ENCODE measurements around the gene GOLGA6A.
A peak's percentile ranks its signal among the peaks of the same experiment; 100 is the strongest.

GOLGA6A gene

GRCh38 chr15:74041777-74042435 is 40.4 kb downstream of the GOLGA6A start:
- H3K4me3 ChIP-seq (ENCODE audit: low read length in 2 of 2): no peak overlapping the region
- peaks cover 14 to 16% of the 10 kb centered on the region in 2 donors for H3K36me3 ChIP-seq (ENCODE audit: control insufficient read depth in 2 of 2, insufficient read depth in 2 of 2, low read length in 2 of 2)
- no peaks in the 10 kb centered on the region for H3K9me3 ChIP-seq (ENCODE audit: control insufficient read depth in 2 of 2, low read length in 2 of 2)
- no peaks in the 10 kb centered on the region for H3K27me3 ChIP-seq (ENCODE audit: control insufficient read depth in 1 of 2, insufficient read depth in 2 of 2, low read length in 2 of 2)
- H3K4me1 ChIP-seq (ENCODE audit: control insufficient read depth, insufficient read depth, low read length): peaks cover 67% of the 10 kb centered on the region
- H3K9ac ChIP-seq (ENCODE audit: low read length in 2 of 2): no peak overlapping the region
- no peak overlapping the region for H3K27ac ChIP-seq (ENCODE audit: low read length)

GRCh38 chr15:74041311-74041756 is 41.0 kb downstream of the GOLGA6A start:
- Histone ChIP-seq H3K4me3 (ENCODE audit: low read length in 2 of 2) (no peak overlapping the region), H3K9ac (ENCODE audit: low read length in 2 of 2) (no peak overlapping the region), H3K4me1 (ENCODE audit: control insufficient read depth, insufficient read depth, low read length) (peaks cover 71% of the 10 kb centered on the region), H3K27me3 (ENCODE audit: control insufficient read depth in 1 of 2, insufficient read depth in 2 of 2, low read length in 2 of 2) (no peaks in the 10 kb centered on the region), H3K27ac (ENCODE audit: low read length) (peak overlapping the region; percentile 64), H3K9me3 (ENCODE audit: control insufficient read depth in 2 of 2, low read length in 2 of 2) (no peaks in the 10 kb centered on the region), H3K36me3 (ENCODE audit: control insufficient read depth in 2 of 2, insufficient read depth in 2 of 2, low read length in 2 of 2) (peaks cover 16 to 17% of the 10 kb centered on the region in 2 donors)

GRCh38 chr15:74040109-74040850 is 42.1 kb downstream of the GOLGA6A start:
- H3K4me3 ChIP-seq (ENCODE audit: low read length in 2 of 2): no peak overlapping the region
- H3K9ac ChIP-seq (ENCODE audit: low read length in 2 of 2): no peak overlapping the region
- H3K27me3 ChIP-seq (ENCODE audit: control insufficient read depth in 1 of 2, insufficient read depth in 2 of 2, low read length in 2 of 2): no peaks in the 10 kb centered on the region
- H3K36me3 ChIP-seq (ENCODE audit: control insufficient read depth in 2 of 2, insufficient read depth in 2 of 2, low read length in 2 of 2): peaks cover 27% of the 10 kb centered on the region in 2 donors
- H3K27ac ChIP-seq (ENCODE audit: low read length): peak overlapping the region; percentile 64
- no peaks in the 10 kb centered on the region for H3K9me3 ChIP-seq (ENCODE audit: control insufficient read depth in 2 of 2, low read length in 2 of 2)
- H3K4me1 ChIP-seq (ENCODE audit: control insufficient read depth, insufficient read depth, low read length): peaks cover 75% of the 10 kb centered on the region

GRCh38 chr15:74039656-74040010 is 42.7 kb downstream of the GOLGA6A start:
- H3K27me3 ChIP-seq (ENCODE audit: control insufficient read depth in 1 of 2, insufficient read depth in 2 of 2, low read length in 2 of 2): no peaks in the 10 kb centered on the region
- no peaks in the 10 kb centered on the region for H3K9me3 ChIP-seq (ENCODE audit: control insufficient read depth in 2 of 2, low read length in 2 of 2)
- peaks cover 71% of the 10 kb centered on the region for H3K4me1 ChIP-seq (ENCODE audit: control insufficient read depth, insufficient read depth, low read length)
- H3K9ac ChIP-seq (ENCODE audit: low read length in 2 of 2): no peak overlapping the region
- peak overlapping the region; percentile 64 for H3K27ac ChIP-seq (ENCODE audit: low read length)
- H3K4me3 ChIP-seq (ENCODE audit: low read length in 2 of 2): no peak overlapping the region
- peaks cover 26 to 32% of the 10 kb centered on the region in 2 donors for H3K36me3 ChIP-seq (ENCODE audit: control insufficient read depth in 2 of 2, insufficient read depth in 2 of 2, low read length in 2 of 2)

GRCh38 chr15:74038707-74039655 is 43.4 kb downstream of the GOLGA6A start:
- H3K9me3 ChIP-seq (ENCODE audit: control insufficient read depth in 2 of 2, low read length in 2 of 2): no peaks in the 10 kb centered on the region
- no peak overlapping the region for H3K27ac ChIP-seq (ENCODE audit: low read length)
- no peak overlapping the region for H3K4me3 ChIP-seq (ENCODE audit: low read length in 2 of 2)
- H3K4me1 ChIP-seq (ENCODE audit: control insufficient read depth, insufficient read depth, low read length): peaks cover 67% of the 10 kb centered on the region
- peaks cover 31 to 39% of the 10 kb centered on the region in 2 donors for H3K36me3 ChIP-seq (ENCODE audit: control insufficient read depth in 2 of 2, insufficient read depth in 2 of 2, low read length in 2 of 2)
- no peak overlapping the region for H3K9ac ChIP-seq (ENCODE audit: low read length in 2 of 2)
- no peaks in the 10 kb centered on the region for H3K27me3 ChIP-seq (ENCODE audit: control insufficient read depth in 1 of 2, insufficient read depth in 2 of 2, low read length in 2 of 2)

GRCh38 chr15:74037171-74038117 is 44.9 kb downstream of the GOLGA6A start:
- Histone ChIP-seq H3K9me3 (ENCODE audit: control insufficient read depth in 2 of 2, low read length in 2 of 2) (no peaks in the 10 kb centered on the region), H3K36me3 (ENCODE audit: control insufficient read depth in 2 of 2, insufficient read depth in 2 of 2, low read length in 2 of 2) (peaks cover 35 to 48% of the 10 kb centered on the region in 2 donors), H3K4me1 (ENCODE audit: control insufficient read depth, insufficient read depth, low read length) (peaks cover 60% of the 10 kb centered on the region), H3K27ac (ENCODE audit: low read length) (no peak overlapping the region), H3K9ac (ENCODE audit: low read length in 2 of 2) (peak overlapping the region in 1 of 2 donors; percentile 21), H3K27me3 (ENCODE audit: control insufficient read depth in 1 of 2, insufficient read depth in 2 of 2, low read length in 2 of 2) (no peaks in the 10 kb centered on the region), H3K4me3 (ENCODE audit: low read length in 2 of 2) (no peak overlapping the region)

GRCh38 chr15:74036271-74037170 is 45.8 kb downstream of the GOLGA6A start:
- Histone ChIP-seq H3K27me3 (ENCODE audit: control insufficient read depth in 1 of 2, insufficient read depth in 2 of 2, low read length in 2 of 2) (no peaks in the 10 kb centered on the region), H3K36me3 (ENCODE audit: control insufficient read depth in 2 of 2, insufficient read depth in 2 of 2, low read length in 2 of 2) (peaks cover 34 to 47% of the 10 kb centered on the region in 2 donors), H3K9me3 (ENCODE audit: control insufficient read depth in 2 of 2, low read length in 2 of 2) (no peaks in the 10 kb centered on the region), H3K4me1 (ENCODE audit: control insufficient read depth, insufficient read depth, low read length) (peaks cover 51% of the 10 kb centered on the region), H3K27ac (ENCODE audit: low read length) (no peak overlapping the region), H3K9ac (ENCODE audit: low read length in 2 of 2) (peak overlapping the region in 1 of 2 donors; percentile 21), H3K4me3 (ENCODE audit: low read length in 2 of 2) (peak overlapping the region in 1 of 2 donors; percentile 10)

GRCh38 chr15:74035121-74036017 is 47.0 kb downstream of the GOLGA6A start:
- Histone ChIP-seq H3K36me3 (ENCODE audit: control insufficient read depth in 2 of 2, insufficient read depth in 2 of 2, low read length in 2 of 2) (peaks cover 34 to 40% of the 10 kb centered on the region in 2 donors), H3K4me3 (ENCODE audit: low read length in 2 of 2) (no peak overlapping the region), H3K27me3 (ENCODE audit: control insufficient read depth in 1 of 2, insufficient read depth in 2 of 2, low read length in 2 of 2) (no peaks in the 10 kb centered on the region), H3K27ac (ENCODE audit: low read length) (no peak overlapping the region), H3K4me1 (ENCODE audit: control insufficient read depth, insufficient read depth, low read length) (peaks cover 40% of the 10 kb centered on the region), H3K9ac (ENCODE audit: low read length in 2 of 2) (no peak overlapping the region), H3K9me3 (ENCODE audit: control insufficient read depth in 2 of 2, low read length in 2 of 2) (no peaks in the 10 kb centered on the region)

Data from stomach smooth muscle (tissue), 2 donors.